Breast epithelium (tissue), 4 donors: ENCODE data around the gene CENPU. TPM values are rescaled to one million over a fixed set of nuclear protein-coding genes. Genes with fewer than 3 reads are reported as not detected.
"Not testable (repeated sequence)": the region's sequence is repeated elsewhere in the genome, so short reads cannot be mapped to it uniquely, and the experiment has no call there.

Source experiments
- DNase-seq, 2 donors: peaks; one replicate each; pipeline ENCODE4 v3.0.0-alpha.2; 2019; ENCODE audit warnings: low spot score in 2 of 2
- H3K27ac ChIP-seq, 2 donors: fragments of 200-600 bp; sonication (generic) in 1 of 2; one replicate each; pipeline ENCODE4 v1.5.1; 2016 to 2019; ENCODE audit warnings: mild to moderate bottlenecking in 1 of 2
- H3K27me3 ChIP-seq, 2 donors: fragments of 200-600 bp; sonication (generic) in 1 of 2; one replicate each; pipeline versions ENCODE4 v1.5.1 to v1.6.0; 2017 to 2019; ENCODE audit warnings: control low read depth in 1 of 2, mild to moderate bottlenecking in 1 of 2
- H3K36me3 ChIP-seq: fragments of 200-600 bp; one replicate; pipeline ENCODE4 v1.5.1; 2019
- H3K4me1 ChIP-seq, 2 donors: fragments of 200-600 bp; sonication (generic); one replicate each; pipeline ENCODE4 v1.5.1; 2016 to 2019; ENCODE audit warnings: control low read depth in 1 of 2
- H3K4me3 ChIP-seq, 3 donors: fragments of 200-600 bp; sonication (generic); 1 replicate in 2 of 3; 2 replicates in 1 of 3; pipeline ENCODE4 v1.5.1; 2016 to 2019; ENCODE audit warnings: mild to moderate bottlenecking in 3 of 3, moderate library complexity in 2 of 3
- H3K9me3 ChIP-seq, 2 donors: fragments of 200-600 bp; sonication (generic) in 1 of 2; one replicate each; pipeline ENCODE4 v1.5.1; 2016 to 2019; ENCODE audit warnings: control low read depth in 1 of 2
- POLR2A ChIP-seq: fragments of 450-650 bp; IDR thresholded peaks from one replicate; pipeline ENCODE4 v1.6.1; 2016; ENCODE audit warnings: antibody characterized with exemption, mild to moderate bottlenecking, moderate library complexity
- POLR2AphosphoS5 ChIP-seq, 3 donors: sonication (generic); formaldehyde crosslinking; IDR thresholded peaks; one replicate each; pipeline ENCODE4 v1.6.1; 2017; ENCODE audit warnings: antibody characterized with exemption in 3 of 3
- intact Hi-C: fragments of 100-400 bp; cut with DNase I; formaldehyde crosslinking; loops from one replicate; pipeline ENCODE4 v1.15.1; 2023; ENCODE audit warnings: low total_unique reads
- total RNA-seq, 3 donors: library from RNA; depleted of rRNA; stranded (reverse); fragments of >200 nt; gene quantifications; one replicate each; pipeline ENCODE4 v1.1.0, GENCODE V29; 2016
- TF ChIP-seq, protein P1 (sequence below), 3 donors: fragments of 450-650 bp; IDR thresholded peaks; one replicate each; pipeline ENCODE4 v1.5.1; 2016 to 2017; ENCODE audit warnings: antibody characterized with exemption in 3 of 3, mild to moderate bottlenecking in 3 of 3, moderate library complexity in 3 of 3

Gene CENPU
- total RNA-seq, 3 donors from 2014 or later, result 2.2 to 4.3 (median 2.6) TPM

DNA sequence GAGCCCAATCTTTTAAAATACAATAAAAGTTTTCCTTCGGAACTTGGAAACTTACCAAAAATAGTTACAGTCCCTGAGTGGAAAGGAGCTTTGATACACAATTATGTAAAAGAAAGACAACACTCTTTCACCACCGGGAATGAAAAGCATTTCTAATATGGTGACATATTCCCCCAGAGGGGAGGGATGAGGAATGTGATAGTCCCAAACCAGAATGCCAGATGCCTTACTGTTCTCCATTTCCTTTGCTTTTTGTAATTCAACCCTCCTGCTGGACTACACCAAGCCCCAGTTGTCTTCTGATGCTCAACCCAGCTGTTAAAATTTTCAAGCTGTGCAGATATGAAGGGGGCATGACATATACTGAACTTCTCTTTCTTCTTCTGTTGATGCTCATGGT, 80.2 kb downstream of the CENPU start:
- no peak for DNase-seq
- H3K4me3 ChIP-seq, result no peak overlapping the region
- H3K36me3 ChIP-seq, result no peaks in the 10 kb centered on the region
- no peaks in the 10 kb centered on the region for H3K9me3 ChIP-seq
- H3K27ac ChIP-seq, result no peak overlapping the region
- no peaks in the 10 kb centered on the region for H3K27me3 ChIP-seq
- no peaks in the 10 kb centered on the region for H3K4me1 ChIP-seq
- TF ChIP-seq POLR2AphosphoS5 (IDR thresholded peaks at IDR 0.05) (no peak), POLR2A (no peak)
- TF ChIP-seq, protein P1, sequence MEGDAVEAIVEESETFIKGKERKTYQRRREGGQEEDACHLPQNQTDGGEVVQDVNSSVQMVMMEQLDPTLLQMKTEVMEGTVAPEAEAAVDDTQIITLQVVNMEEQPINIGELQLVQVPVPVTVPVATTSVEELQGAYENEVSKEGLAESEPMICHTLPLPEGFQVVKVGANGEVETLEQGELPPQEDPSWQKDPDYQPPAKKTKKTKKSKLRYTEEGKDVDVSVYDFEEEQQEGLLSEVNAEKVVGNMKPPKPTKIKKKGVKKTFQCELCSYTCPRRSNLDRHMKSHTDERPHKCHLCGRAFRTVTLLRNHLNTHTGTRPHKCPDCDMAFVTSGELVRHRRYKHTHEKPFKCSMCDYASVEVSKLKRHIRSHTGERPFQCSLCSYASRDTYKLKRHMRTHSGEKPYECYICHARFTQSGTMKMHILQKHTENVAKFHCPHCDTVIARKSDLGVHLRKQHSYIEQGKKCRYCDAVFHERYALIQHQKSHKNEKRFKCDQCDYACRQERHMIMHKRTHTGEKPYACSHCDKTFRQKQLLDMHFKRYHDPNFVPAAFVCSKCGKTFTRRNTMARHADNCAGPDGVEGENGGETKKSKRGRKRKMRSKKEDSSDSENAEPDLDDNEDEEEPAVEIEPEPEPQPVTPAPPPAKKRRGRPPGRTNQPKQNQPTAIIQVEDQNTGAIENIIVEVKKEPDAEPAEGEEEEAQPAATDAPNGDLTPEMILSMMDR (IDR thresholded peaks at IDR 0.05), result no peak
- intact Hi-C loops, result no loop called here

- H3K27ac ChIP-seq, H3K27me3 ChIP-seq, DNase-seq, H3K4me3 ChIP-seq, H3K9me3 ChIP-seq, H3K4me1 ChIP-seq, H3K36me3 ChIP-seq, intact Hi-C loops: not testable (repeated sequence)
These were observed 81.2 kb downstream of the CENPU start for GRCh38 chr4:184652681-184653080.

DNA sequence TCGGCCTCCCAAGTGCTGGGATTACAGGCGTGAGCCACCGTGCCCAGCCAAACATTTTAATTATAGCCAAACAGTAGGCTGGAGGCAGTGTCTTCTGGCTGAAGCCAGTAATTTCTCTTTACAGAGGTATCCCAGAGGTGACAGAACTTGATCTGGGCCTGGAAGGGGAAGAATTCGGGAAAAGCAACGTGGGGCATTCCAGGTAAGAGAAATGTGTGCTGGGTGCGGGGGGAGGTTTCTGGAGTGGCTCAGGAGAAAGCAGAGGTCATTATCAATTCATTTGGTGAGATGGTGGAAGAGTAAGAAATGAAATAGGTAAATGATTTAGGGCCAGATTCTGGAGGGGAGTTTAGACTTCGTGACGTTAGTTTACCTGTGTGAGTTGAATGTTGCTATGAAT, 82.0 kb downstream of the CENPU start:
- H3K4me1 ChIP-seq, result peaks cover 4 to 11% of the 10 kb centered on the region in 2 donors
- no peaks in the 10 kb centered on the region for H3K36me3 ChIP-seq
- DNase-seq, result no peak
- no peaks in the 10 kb centered on the region for H3K9me3 ChIP-seq
- H3K4me3 ChIP-seq, result no peak overlapping the region
- TF ChIP-seq, protein P1 (IDR thresholded peaks at IDR 0.05), result no peak
- TF ChIP-seq POLR2A (no peak), POLR2AphosphoS5 (IDR thresholded peaks at IDR 0.05) (no peak)
- no peaks in the 10 kb centered on the region for H3K27me3 ChIP-seq
- H3K27ac ChIP-seq, result no peak overlapping the region
- intact Hi-C loops, result no loop called here

GRCh38 chr4:184649971-184650855, 83.7 kb downstream of the CENPU start:
- TF ChIP-seq POLR2A (no peak), POLR2AphosphoS5 (IDR thresholded peaks at IDR 0.05) (no peak)
- TF ChIP-seq, protein P1 (IDR thresholded peaks at IDR 0.05), result no peak
- H3K27ac ChIP-seq, result peak overlapping the region; percentile 90 to 96
- no peaks in the 10 kb centered on the region for H3K9me3 ChIP-seq
- H3K36me3 ChIP-seq, result no peaks in the 10 kb centered on the region
- peak overlapping the region; percentile 70 to 90 (median 80) for H3K4me3 ChIP-seq
- peaks cover 4 to 11% of the 10 kb centered on the region in 2 donors for H3K4me1 ChIP-seq
- no peaks in the 10 kb centered on the region for H3K27me3 ChIP-seq
- intact Hi-C loops, result no loop called here
- DNase-seq, result peak in 1 of 2 donors; percentile 25

DNA sequence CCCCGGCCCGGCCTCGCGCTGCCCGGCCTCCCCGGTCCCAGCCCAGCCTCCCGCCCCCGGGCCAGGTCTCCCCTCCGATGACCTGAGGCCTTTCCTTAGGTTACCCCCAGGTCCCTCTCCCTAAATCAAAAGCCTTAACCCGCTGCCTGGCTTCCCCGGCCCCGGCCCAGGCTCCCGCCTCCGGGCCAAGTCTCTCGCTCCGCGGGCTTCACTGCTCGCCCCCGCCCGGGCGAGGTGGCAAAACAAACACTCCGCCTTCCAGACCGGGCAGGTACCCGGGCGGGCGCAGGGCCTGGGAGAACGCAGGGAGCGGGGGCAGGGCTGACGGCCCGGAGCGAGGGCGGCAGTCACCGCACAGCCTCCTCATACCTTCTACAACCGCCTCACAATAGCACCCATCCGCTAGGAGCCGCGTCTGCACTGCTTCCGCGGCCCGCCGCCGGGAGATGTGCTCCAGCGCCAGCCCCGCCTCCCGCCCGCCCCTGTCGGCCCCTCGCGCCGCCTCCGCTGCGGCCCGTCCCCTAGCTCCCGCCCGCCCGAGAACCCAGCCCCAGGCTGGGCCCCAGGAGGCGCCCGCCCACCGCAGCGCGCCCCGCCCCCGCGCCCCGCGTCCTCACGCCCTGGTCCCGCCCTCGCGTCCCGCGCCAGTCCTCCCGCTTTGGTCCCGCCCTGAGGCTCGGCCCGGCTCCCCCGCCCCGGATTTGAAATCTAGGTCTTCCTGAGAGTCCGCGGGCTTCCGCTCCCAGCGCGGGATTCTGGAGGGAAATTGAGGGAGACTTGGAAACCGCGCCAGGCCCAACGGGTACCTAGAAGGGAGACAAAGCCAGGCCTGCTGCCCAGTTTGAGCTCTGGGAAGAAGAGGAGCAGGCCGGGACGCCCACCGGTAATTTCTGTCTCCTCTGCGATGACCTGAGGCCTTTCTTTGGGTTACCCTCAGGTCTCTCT, 84.6 kb downstream of the CENPU start, which contains the start of the genes CASP3 and PRIMPOL:
Gene CASP3, minus strand, starts transcription at position 422 of the 945 bp plus-strand sequence. CDS start 10,994 bp downstream, outside the sequence.
Gene PRIMPOL, plus strand, starts transcription at position 713 of the 945 bp plus-strand sequence. CDS start 7,403 bp downstream, outside the sequence.
- DNase-seq, result peak; percentile 87 to 94
- H3K27me3 ChIP-seq, result no peaks in the 10 kb centered on the region
- intact Hi-C loops, result no loop called here
- H3K9me3 ChIP-seq, result no peaks in the 10 kb centered on the region
- TF ChIP-seq, protein P1 (IDR thresholded peaks at IDR 0.05), result peak in 1 of 3 donors; percentile 12
- TF ChIP-seq POLR2AphosphoS5 (IDR thresholded peaks at IDR 0.05) (peak; percentile 64 to 79 (median 67)), POLR2A (peak; percentile 52)
- H3K4me3 ChIP-seq, result peak within 1 kb of the TSS; percentile 70 to 90 (median 80)
- peak within 1 kb of the TSS; percentile 90 to 96 for H3K27ac ChIP-seq
- H3K4me1 ChIP-seq, result peaks cover 4 to 11% of the 10 kb centered on the region in 2 donors
- H3K36me3 ChIP-seq, result no peaks in the 10 kb centered on the region
